DOHH2 (cell line): Measurements from ENCODE around the gene TMEM132D.

Source experiments
- EZH2phosphoT487 ChIP-seq: fragments of 200-600 bp; sonication (generic); IDR thresholded peaks from 2 replicates; pipeline ENCODE4 v1.6.1; 2017; ENCODE audit warnings: borderline replicate concordance, mild to moderate bottlenecking, antibody characterized with exemption, low read length, moderate library complexity, mixed read lengths
- TF ChIP-seq, protein P1 (sequence below): fragments of 200-600 bp; sonication (generic); IDR thresholded peaks from one replicate; pipeline ENCODE4 v1.5.1; 2014; ENCODE audit warnings: antibody characterized with exemption, mild to moderate bottlenecking, low read depth, low read length; ENCODE audit not compliant: poor library complexity, severe bottlenecking

DNA sequence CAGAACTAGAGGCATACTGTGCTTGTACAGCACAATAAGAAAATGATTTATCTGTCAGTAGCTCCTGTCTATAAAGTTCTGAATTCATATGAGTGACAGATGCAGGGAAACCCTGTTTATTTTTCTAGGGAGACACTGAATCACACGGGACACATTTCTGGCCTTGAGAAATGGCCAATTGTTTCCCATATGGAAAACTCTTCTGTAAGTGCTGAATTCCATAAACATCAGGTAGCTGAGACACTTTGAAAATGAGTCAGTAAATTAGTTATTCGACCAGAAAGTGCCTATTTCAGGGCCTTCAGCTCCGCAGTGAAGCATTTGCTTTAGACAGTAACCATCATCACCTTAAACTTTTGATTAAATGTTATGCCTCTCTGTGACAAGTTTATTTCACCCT, 184.4 kb downstream of the TMEM132D start:
- TF ChIP-seq, protein P1, sequence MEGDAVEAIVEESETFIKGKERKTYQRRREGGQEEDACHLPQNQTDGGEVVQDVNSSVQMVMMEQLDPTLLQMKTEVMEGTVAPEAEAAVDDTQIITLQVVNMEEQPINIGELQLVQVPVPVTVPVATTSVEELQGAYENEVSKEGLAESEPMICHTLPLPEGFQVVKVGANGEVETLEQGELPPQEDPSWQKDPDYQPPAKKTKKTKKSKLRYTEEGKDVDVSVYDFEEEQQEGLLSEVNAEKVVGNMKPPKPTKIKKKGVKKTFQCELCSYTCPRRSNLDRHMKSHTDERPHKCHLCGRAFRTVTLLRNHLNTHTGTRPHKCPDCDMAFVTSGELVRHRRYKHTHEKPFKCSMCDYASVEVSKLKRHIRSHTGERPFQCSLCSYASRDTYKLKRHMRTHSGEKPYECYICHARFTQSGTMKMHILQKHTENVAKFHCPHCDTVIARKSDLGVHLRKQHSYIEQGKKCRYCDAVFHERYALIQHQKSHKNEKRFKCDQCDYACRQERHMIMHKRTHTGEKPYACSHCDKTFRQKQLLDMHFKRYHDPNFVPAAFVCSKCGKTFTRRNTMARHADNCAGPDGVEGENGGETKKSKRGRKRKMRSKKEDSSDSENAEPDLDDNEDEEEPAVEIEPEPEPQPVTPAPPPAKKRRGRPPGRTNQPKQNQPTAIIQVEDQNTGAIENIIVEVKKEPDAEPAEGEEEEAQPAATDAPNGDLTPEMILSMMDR = no peak
- no peak for TF ChIP-seq EZH2phosphoT487
